Activated CD4-positive, alpha-beta T cell treated with anti-CD3 and anti-CD28 coated beads, Interleukin-2, amount 50 U/mL, for 4 hours (primary cell): Measurements from ENCODE around the gene SPNS2.

Experiments used
- DNase-seq, 2 experiments: peaks; one replicate each; pipeline ENCODE4 v3.0.0-alpha.2; 2020

Gene SPNS2

DNA sequence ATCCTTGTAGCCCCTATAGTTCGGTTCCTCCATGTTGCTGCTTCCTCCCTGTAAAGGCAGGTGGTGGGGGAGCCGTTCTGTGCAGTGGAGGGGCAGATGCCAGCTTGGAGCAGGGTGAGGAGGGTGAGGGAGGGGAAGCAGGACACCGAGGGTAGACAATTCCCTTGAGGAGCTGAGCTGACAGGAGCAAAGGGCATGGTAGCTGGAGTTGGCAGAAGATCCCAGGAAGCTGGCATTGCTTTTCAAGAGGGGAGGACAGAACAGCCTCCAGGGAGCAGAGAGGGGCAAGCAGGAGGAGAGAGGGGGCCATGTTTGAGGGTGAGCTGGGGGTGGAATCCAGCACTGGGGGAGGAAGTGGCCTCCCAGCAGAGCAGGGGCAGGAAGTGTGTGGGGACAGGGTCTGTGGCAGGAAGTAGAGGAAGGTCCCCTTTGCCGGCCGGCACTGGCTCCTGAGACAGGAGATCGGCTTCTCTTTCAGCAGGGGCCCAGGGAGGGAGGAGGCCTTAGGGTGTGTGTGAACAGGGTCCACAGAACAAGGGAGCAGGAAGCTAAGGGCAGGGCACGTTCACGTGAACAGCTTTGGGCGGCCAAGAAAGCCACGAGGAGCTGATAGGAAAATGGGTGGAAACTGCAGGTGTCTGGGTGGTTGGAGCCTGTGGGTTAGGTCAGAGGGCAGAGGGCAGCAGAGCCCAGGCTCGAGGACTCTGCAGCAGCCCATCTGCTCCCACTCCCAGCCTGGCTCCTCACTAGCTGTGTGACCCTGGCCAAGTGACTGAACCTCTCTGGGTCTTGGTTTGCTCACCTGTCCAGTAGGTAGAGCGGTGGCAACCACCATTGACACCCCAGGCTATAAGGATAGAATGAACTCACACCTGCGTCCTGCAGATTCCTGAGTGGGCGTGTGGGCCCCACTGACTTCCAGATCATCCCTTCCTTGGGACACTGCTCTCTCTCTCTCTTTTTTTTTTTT lies 17.5 kb upstream of the SPNS2 start:
- DNase-seq = no peak

- no peak for DNase-seq
Observed at GRCh38 chr17:4482338-4483011, 16.2 kb upstream of the SPNS2 start.

DNA sequence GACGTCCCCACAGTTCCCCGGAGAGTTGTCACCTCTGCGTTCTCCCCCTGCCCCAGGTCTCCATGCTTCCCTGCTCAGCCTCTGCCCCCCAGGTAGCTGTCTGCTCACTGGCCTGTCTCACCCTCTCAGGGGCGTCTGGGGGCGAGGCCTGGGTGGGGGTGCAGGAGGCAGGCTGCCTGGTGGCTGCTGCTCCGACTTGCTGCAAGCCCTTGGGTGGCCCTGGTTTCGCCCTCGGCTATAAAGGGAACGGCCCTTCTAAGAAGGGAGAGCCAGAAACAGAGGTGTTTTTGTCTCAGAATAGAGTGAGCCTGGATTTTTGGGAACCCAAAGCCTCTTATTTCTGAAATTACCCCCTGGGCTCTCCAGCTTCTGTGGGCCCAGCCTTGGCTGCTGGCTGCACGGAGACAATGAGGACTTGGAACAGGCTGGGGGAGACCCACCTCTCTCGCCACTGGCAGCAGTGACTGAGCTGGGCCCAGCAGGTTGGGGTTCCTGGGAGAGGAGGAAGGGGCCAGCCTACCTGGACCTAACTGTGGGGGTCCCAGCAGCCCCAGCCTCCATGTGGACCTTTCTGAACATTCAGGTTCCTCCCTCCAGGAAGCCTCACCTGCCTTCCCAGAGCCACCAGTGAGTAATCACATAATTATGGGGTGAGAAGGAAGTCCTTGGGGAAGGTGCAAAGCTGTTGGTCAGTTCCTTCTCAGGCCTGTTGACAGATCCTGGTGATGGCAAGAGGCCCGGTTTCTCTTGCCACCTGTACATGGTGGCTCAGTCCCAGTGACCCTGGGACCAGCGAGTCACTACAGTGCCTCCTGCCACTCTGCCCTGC lies 15.5 kb upstream of the SPNS2 start:
- no peak for DNase-seq

DNA sequence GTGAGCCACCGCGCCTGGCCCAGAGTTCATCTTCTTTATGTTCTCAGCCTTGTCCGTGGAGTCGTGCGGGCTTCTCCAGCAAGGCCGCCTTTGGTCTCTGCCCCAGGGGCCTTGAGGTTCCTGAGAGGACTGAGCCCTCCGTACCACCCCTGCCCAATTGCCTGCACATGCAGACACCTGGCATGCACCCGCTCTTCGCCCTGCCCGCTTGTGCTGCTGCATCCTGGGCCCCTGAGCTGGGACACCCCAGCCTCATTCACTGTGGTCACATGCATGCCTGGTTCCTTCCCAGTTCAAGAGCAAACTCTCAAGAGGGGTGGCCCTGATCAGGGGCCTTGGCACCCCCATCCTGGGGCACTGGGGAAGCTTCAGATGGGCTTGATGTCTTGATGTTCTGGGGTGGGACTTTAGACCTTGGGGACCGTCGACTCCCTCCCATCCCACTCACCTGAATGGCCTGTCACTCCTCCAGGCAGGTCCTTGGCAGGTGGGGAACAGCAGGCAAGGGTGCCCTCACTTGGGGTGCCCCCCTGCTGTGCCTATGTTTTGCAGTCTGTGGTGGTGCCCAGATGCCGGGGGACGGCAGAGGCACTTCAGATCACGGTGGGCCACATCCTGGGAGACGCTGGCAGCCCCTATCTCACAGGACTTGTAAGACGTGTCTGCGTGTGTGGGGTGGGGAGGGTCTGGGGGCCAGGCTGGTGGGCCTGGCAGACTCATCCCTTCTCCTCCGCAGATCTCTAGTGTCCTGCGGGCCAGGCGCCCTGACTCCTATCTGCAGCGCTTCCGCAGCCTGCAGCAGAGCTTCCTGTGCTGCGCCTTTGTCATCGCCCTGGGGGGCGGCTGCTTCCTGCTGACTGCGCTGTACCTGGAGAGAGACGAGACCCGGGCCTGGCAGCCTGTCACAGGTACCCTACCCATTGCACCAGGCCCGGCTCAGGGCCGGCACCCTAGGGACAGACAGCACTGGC lies 12.7 kb upstream of the SPNS2 start:
- peak; percentile 35 to 36 for DNase-seq

GRCh38 chr17:4487296-4487695 lies 11.4 kb upstream of the SPNS2 start:
- DNase-seq = no peak

- DNase-seq = no peak
Observed at GRCh38 chr17:4487820-4488716, 10.6 kb upstream of the SPNS2 start.

DNA sequence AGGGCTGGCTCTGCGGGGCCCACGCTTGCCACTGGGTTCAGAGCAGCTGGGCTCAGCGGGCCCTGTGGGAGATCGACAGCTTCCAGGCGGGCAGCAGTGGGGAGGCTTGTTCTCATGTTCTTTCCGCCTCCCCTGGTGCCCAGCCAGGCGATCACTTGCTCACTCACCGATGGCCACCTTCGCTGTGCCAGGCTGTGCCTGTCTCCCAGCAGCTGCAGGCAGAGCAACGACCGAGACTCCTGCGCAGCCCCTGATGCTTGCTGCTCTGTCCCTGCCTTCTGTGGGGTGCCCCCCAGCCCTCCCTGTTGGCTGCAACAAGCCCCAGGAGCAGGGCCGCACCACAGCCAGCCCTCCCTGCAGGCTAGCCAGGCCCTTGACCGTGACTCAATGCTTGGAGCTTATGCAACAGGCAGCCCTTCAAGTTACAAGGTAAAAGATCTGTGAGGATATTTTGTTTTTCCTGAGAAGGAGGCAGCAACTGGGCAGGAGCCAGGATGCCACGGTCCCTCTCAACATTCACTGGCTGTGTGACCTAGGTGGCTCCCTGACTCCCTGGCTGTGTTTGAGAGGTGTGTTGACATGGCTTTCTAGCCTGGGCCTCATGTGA lies 9.6 kb upstream of the SPNS2 start:
- DNase-seq = no peak

- no peak for DNase-seq
Observed at GRCh38 chr17:4490109-4490591, 8.5 kb upstream of the SPNS2 start.

GRCh38 chr17:4490637-4491061 lies 8.0 kb upstream of the SPNS2 start:
- DNase-seq = no peak

GRCh38 chr17:4492721-4493561 lies 5.7 kb upstream of the SPNS2 start:
- no peak for DNase-seq

- DNase-seq = no peak
Observed at GRCh38 chr17:4497101-4497824, 1.4 kb upstream of the SPNS2 start.

GRCh38 chr17:4499431-4500190 lies 930 bp downstream of the SPNS2 start:
- peak in 1 of 2 experiments; percentile 8 for DNase-seq

GRCh38 chr17:4500191-4500571 lies 1.5 kb downstream of the SPNS2 start:
- no peak for DNase-seq

- no peak for DNase-seq
Observed at GRCh38 chr17:4501295-4501949, 2.7 kb downstream of the SPNS2 start.

DNA sequence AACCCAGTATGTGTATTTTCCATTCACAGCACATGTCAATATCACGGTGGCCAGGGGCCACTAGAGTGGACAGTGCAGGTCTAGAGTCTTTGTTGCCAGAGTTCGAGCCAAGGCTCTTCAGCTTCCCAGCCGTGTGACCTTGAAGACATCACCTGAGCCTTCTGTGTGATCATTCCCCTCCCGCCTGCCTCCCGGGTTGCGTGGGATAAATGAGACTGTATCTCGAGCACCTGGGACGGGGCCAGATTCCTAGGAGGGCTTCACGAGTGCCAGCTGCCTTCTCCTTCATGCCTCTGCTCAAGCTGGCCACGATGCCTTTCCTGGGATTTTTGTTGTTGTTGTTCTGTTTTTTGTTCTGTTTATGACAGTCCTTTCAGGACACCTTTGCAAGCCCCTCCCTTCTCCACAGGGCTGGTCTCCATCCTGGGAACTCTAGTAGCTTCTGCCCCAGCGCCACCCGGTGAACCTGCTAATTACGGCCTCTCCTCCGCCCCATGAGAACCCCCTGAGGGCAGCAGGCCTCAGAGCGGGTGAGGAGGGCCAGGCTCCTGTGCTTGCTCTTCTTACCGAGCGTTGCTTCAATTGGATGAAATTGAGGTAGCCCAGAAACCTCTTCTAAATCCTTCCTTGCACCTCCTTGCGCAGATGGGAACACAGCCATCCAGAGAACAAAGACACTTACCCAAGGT lies 3.9 kb downstream of the SPNS2 start:
- DNase-seq = no peak

DNA sequence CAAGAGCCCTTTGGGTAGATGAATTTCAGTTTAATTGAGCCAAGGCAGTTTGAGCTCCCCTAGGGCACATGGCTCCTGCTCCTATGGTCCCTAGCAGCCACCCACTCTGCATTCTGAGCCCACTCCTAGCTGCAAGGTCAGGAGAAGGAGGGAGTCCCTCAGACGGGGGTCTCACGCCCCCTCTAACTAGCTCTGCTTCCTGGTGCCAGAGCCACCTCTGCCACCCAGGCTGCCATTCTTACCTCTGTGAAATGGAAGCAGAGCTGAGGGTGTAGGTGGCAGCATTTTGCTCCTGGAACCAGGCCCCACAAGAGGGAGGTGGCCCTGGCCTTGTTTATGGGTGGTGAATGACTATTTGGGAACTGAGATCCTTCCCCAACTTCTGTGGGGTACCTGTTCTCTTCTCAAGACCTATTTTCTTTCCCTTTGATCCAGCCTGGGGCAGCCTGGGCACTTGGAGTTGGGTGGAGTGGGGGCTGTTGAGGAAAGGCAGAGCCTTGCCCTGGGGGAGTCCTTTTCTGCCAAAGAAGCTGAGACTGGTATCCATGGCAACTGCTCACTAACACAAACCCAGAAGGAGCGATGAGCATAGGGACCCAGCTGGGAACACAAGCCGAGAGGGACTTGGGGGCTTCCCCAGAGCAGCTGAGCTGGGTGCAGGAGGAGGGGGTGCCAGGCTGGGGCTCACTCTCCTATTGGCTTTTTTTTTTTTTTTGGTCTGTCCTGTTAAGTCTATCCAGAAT lies 4.8 kb downstream of the SPNS2 start:
- DNase-seq = no peak
